NCI-H774 (cell line): ENCODE measurements around the gene PAPPA2.
A peak's percentile ranks its signal among the peaks of the same experiment; 100 is the strongest.

Experiments used
- DNase-seq: peaks from one replicate; lab custom pipeline; 2025; lab: John Stamatoyannopoulos, UW

PAPPA2 gene

DNA sequence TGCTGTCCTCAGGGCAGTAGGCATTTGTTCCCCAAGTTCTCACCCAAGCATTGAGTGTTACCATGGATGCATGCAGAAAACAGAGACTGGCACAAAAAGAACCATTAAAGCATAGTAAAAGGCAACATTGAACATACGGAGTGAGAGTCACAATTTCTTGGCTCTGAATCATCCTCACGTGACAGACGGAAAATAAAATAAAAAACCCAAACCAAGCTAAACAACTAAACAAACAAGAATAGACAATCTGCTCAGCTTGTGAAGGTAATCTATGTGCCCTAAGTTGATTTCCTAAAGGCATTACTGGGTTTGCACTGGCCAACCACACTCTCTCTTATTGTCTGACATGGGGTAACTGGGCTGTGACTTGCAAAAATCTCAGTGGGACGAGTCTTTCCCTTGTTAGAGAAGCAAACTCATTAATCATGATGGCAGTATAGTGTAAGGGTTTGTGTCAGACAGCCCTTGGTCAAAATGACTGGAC is 395.5 kb downstream of the PAPPA2 start:
- DNase-seq, result peak; percentile 47

DNA sequence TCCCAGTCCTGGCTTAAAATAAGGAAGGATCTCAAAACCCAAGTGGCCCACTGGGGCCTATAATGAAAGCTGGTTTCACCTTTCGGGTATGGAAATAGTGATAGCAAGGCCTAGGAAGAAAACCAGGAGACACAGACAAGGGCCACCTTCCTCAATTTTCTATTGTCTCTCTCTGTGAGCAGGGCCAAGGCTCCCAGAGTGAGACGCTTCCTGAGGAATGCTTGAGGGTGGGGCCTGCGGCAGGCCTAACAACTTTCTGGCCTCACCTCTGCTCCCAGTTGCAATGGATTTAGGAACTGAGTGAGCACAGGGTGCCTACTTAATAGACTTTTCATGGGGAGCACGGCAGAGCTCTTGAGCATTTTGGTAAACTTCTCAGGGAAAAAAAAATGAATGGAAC is 400.6 kb downstream of the PAPPA2 start:
- no peak for DNase-seq

DNA sequence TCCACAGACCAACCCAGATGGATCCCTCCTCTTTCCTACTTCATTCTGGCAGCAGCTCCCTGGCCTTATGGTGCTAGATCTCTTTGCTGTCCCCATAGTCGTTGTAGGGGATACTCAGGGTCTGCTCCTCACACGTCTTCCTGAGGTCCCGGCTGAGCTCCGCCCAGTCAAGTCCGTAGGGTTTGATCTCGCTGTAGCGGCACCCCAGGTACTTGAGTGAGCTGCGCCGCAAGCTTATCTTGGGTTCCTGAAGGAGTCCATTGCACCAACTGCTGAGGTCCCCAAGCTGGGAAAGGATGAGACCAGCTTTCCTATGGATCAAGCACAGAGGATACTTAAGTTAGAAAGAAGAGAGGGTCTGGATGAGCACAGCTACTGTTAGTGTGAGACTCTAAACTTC is 401.2 kb downstream of the PAPPA2 start:
- no peak for DNase-seq

DNA sequence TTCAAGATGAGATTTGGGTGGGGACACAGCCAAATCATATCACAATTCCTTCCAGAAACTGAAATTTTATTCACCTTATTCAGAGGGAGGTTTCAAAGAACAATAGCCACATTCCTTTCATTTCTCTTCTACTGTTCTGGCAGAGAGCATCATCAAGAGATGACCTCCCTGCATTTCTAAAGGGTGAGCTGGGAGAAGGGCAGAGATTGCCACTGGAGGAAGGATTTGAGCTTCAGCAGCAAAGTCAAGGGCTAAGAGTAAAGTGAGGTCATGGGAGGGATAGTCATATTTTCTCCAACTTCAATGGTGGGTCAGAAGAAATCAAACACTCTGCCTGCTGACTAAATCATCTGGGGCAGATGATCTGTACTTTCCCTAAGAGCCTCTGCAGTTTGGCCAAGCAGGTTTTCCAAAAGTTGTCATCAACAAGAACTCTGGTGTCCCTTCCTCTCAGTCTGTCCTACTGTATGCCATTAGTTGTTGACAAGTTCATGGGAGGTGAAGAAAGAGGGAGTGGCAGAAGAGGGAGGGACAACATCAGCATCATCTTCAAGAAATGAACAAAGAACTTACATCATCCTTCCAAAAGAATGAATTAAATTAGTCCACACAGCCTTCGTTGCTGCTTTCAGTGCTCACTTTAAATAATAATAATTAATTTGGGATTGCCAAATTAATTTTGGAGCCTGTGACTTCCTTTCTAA is 403.2 kb downstream of the PAPPA2 start:
- DNase-seq, result no peak

DNA sequence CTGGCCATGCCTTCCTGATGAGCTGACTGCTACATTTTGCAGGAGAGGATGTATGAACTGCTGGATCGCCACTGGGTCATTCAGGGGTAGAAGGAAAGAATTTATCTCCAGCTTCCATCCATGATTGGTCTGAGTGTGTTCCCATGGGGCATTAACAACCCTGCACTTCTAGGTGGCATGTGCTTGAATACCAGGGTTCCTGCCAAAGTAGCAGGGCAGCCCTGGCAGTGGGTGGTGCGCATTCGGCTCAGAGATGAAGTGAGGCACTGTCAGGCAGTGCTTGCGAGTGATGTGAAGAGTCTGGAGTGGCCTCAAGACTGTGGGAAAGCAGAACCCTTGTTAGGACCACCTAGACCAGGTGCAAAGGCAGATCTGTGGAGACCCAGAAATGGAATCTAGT is 406.6 kb downstream of the PAPPA2 start:
- no peak for DNase-seq

DNA sequence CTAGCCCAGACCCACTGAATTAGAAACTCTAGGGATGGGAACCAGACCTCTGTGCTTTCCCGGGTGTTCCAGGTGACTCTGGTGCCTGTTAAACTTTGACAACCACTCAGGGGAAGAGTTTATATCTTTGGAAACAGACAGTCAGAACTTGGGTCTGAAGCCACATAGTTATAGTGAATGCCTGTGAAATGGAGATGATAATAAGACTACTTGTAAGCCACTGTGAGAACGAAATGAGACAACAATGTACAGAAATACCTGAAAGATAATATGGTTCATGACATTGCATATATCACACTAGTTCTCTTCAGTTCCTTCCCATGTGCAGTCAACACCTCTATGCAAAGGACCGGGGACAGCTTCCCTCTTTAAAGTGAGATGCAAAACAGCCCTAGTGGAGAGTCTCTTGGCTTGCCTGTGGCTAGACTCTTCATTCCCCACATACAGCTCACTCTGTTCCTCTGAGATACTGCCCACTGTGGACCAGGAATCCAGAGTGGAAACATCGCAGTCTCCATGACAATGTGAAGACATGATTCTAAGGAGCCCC is 414.1 kb downstream of the PAPPA2 start:
- DNase-seq, result no peak

DNA sequence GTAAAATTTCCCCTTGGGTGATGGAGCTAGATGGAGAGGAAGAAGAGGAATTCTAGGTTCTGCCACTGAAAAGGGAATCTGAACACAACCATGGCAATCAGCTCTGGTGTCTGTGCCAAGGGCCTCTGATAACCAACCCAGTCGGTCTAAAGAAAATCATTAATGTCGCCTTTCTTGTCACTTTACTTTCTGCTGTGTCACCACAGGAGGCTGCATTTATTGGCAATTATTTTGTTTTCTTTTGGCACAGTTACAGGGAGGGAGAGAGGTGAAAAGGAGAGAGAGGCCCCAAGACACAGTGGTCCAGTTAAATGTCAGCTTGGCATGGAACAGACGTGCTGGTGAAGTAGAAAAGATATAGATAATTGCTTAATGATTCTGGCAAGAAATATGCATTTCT is 414.6 kb downstream of the PAPPA2 start:
- no peak for DNase-seq

DNA sequence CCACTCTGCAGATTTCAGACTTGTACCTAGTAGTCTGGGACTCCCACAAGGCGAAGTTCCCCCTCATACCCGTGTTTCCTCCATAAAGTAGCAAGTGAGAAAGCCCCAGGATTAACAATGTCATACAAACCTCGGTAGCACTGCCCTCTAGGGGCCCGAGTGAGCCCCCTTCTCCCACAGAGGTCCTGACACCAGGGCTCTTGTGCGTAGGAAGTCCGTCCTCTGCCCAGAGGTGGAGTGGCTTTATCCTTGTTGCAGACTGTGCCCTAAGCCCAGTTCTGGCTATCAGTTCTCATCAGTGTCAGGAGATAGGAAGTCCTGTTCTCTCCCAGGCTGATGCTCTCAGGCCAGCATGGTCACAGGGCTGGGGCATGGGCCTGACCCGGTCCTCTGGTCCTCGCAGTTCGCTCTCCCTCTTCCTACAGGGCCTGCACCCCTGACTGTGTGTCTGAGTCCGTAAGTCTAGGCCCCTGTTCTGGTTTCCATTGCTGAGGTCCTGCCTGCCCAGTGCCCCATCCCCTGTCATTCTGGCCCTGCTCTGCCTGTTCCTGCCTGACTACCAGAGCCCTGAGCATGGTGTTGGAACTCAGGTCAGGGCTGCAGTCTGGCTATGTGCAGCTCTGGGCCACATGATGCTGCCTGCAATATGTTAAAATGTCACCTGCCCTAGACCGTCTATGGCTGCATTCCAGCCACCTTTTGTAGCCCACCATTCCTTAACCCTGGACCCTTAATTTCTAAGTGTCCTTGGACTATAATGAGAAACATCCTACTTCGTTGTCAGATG is 416.0 kb downstream of the PAPPA2 start:
- no peak for DNase-seq

DNA sequence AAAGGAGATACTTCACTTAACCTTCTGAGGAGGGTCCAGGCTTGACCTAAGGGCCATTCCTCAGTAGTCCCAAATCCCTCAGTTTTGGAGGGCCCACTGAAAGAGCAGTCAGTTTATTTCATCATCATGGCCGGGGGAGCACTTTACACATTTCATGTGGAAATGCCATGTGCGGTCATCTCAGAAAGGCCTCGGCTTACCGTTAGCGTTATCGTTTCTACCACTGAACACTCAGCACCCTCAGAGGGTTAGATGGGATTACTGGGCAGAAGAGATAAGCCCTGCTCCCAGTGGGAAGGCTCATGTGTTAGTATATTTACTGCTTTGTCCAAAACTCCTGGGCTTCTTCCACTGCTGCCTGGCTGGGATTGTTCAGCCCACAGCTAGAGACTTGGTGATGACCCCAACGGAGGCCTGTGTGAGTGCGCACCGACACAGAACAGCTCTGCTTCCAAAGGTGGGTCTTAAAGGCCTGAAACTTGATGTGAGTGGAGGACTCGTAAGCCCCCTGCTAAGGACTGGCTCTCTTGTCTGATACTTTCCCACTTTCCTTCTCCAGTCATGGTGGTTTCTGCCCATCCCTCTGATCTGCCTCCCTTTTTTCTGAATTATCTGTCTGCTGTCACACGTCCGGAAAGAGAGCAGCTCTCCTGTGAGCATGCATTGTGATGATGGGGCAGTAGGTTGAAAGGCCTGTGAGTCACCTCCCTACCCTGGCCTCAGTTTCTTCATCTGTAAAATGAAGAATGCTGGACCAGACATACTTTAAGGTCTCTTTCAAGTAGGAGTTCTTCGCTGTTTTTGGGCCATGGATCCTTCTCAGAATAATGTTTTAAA is 417.0 kb downstream of the PAPPA2 start:
- no peak for DNase-seq

DNA sequence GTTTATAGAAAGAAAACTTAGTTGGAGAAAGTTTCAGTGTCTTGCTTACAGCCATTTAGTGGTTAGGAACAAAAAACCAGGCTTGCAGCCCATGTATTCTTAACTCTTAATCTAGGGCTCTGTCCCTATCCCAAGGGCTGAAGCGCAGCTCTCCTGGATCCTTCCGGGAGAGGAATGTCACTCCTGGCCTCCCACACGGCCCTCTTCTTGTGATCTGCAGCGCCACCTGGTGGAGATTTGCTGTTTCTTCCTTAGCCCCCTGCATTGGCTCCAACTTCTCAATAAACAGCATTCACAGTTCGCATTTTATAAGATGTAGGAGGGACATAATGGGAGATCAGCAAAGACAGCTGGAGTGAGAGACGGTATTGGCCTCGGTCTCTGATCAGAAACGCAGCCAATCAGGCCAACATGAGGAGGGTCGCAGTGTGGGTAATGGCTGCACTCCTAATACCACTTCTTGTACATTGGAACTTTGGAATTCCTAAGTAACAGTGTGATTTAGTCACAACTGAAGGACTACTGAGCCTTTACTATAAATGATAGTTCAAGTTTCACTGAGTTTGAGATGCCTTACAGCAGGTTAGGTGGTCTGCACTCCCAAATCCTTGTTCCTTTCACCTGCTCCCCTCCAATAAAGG is 418.1 kb downstream of the PAPPA2 start:
- DNase-seq, result peak; percentile 72

DNA sequence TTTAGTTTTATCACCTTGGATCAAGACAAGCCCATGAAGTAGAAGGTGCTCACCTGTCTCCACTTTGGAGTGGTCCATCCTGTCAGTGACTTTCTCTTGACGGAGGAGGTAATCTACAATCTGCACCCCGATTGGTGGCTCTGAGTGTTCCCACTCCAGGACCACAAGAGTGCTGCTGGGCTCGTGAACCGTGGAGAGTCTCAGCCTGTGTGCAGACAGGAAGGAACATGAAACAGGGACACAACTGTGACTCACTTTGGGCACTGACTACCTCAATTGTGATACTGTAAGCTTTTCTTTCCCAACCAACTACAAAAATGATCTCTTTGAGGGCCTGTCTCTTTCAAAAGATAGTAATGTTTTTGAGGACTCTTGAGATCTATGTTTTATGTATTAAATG is 421.3 kb downstream of the PAPPA2 start:
- DNase-seq, result no peak

DNA sequence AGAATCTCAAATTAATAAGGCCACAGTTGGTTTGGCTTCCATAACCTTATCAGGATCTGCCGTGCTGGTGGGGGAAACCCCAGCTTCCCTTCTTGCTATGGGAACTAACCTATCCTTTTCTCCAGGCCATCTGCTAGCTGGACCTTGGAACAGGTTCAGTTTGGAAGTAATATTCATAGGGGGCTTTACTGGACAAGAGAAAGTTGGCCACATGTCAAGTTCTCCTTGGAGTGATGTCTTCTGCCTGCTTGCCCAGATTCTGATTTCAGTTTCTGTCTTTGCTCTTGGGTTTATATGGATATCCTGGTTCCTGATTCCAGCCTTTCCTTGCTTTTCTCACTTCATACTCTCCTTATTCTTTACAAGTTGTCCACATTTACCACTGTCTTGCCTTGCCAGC is 421.9 kb downstream of the PAPPA2 start:
- no peak for DNase-seq

DNA sequence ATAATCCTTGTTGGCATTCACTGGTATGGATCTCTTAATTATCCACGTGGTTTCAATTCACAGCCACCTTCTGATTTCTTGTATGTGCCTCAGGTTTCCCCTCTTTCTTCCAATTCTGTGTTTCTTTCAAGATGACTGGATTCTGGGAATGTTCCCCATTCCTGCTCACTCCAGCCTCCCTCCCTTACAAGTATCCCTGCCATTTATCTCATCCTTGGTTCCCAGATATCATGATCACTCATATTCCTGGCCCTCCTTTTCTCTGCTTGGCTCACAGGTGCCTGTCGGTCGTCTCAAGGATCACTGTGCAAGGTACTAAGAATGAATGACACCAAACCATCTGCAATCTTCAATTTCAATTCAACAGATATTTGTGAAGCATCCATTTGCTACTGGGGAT is 422.4 kb downstream of the PAPPA2 start:
- no peak for DNase-seq

DNA sequence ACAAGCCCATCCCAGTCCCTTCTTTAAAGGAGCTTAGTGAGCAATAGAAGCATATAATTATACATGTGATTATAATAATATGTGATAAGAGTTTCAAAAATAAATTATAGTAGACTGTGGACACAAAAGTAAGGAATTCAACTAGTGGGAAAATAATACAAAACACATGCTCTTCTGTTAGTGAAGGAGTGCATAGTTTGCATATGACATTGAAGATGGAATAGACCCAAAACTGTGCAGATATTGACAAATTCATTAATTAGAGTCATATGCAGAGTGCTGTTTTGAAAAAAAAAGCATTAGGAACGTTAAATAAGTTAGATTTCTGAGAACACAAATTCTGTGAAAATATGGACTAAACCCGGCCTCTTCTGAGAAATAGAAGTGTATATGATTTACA is 422.8 kb downstream of the PAPPA2 start:
- no peak for DNase-seq

DNA sequence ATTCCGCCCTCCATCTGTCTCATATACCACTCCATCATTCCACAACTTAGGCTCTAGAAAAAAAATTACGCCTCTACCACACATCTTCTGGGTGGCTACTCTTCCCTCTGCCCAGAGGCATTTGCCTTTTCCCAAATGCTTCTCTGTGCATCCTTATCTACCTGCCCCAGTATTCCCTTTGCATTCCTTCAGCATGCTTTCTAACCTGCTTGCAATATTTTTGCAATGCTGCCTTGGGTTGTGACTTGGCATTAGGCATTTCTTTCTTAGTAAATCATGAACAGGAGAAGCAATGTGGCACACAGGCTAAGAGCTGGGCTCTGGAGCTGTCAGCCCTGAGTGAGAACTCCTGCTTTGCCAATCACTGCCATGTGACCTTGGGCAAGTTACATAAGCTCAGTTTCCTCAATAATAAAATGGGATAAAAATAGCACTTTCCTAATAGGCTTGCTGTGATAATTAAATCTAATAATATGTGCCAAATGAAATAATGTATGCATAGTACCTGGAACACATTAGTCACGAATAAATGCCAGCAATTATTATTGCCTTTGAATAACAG is 425.6 kb downstream of the PAPPA2 start:
- DNase-seq, result no peak

DNA sequence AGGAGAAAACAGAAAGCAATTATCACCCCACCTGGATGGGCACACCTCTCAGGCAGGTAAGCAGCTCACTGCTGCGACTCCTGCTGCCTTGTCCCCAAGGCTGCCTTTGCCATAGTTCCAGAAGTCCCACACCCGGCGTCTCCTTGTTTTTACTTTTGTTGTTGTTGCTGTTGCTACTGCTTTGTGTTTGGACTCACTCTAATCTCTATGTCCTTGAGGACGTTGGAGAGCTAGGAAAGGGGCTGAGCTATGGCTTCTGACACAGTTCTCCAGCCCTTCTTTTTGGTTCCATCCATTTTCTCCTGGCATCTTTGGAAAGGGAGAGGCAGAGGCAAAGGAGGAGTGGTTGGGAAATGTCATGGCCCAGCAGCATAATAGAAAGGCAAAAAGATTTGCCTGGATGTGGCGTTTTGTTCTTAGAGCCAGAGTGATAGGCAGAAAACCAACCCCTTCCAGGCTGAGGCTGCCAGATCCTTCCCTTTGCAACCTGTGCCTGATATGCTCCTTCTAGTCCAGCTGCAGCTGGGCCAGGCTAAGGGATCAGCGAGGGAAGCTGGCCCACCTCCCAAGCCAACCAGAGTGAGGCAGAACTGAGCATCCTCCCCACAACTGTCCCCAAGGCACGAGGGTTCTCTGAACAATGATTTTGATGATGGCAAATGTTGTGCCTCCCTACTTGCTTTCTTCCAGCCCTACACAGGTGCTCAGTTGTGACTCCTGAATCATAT is 430.8 kb downstream of the PAPPA2 start:
- DNase-seq, result no peak

DNA sequence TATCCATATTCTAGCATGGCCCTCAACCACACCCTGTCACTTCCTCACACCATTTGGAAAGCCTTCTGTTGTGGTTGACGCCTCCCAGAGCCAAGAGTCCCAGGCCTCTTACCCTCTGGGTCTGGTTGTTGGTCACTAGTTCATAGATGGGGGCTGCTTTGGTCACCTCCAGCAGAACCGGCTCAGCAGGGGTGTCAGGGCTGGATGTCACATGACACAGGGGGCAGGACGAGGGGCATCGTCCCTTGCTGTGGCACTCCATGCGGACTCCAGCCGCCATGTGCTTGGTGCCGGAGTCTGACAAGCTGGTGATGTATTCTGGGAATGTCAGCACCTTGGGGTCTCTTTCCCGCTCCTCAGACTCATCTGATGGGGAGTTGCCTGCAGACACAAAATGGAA is 431.5 kb downstream of the PAPPA2 start:
- DNase-seq, result no peak
